DND-41 (cell line): ENCODE results near the gene DNASE1L3.

ENCODE experiments used
- CTCF ChIP-seq: IDR thresholded peaks from 2 replicates; pipeline ENCODE4 v1.5.1; 2012; ENCODE audit warnings: borderline replicate concordance, low read length, moderate library complexity, mild to moderate bottlenecking; ENCODE audit not compliant: poor library complexity, severe bottlenecking; ENCODE audit errors: extremely low read depth
- EZH2 ChIP-seq: IDR thresholded peaks from 3 replicates; pipeline ENCODE4 v1.6.1; 2012; ENCODE audit warnings: borderline replicate concordance, low read depth, mild to moderate bottlenecking, moderate library complexity, low read length, inconsistent platforms; ENCODE audit not compliant: severe bottlenecking

- TF ChIP-seq CTCF (no peak), EZH2 (no peak)
Observed at GRCh38 chr3:58183891-58184290, 26.9 kb downstream of the DNASE1L3 start.
